ENCODE results near the gene PIGS. TPM values are rescaled to one million over a fixed set of nuclear protein-coding genes. Genes with fewer than 3 reads are reported as not detected.

Gene PIGS
- total and polyA plus RNA-seq, 9 of the 15 experiments (the other 6 are each of a cell fraction or from before 2014, with no cell fraction given): 47.5 to 138 (median 57.6) TPM

DNA sequence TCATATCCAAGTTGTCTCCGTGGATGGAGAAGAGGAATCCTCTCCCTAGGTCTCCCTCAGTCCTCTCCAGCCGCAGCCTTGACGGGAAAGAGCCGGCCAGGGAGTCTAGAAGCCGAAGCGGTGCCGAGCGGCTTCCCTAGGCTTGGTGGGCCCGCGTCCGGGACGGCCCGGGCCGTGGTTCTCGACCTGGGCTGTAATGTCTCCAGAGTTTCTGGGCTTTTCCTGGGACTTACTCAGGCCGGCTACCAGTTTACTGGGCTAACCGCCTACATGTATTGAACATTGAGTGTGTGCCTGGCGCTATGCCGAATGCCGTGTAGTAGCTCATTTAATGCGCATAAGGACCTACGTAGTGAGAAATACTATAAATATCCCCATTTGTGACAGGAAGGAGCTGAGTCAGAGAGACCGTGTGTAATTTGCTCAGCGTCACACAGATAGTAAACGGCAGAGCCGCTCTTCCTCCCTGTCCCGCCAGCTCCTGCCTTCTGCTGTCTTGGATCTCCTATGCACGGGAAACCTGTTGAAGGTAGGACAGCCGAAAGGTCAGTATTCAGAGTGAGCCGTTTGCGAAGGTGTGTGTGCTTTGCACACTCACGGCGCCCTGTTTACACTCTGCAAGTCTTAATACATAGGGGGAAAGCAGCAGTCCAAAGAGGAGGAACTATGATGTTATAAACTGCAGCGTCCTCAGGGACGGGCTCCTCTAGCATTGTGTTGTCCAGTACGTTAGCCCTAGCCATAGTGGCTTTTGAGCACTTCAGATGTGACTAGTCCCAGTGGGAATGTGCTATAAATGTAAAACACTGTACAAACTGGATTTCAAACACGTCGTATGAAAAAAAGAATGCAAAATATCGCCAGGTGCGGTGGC lies 28.2 kb upstream of the PIGS start (continued):
- TF ChIP-seq NCOA4 (IDR thresholded peaks at IDR 0.05; ENCODE audit: partially characterized antibody) (no peak), ZNF175 (CRISPR knock-in tag; IDR thresholded peaks at IDR 0.05; ENCODE audit: low read depth) (no peak), ZNF699 (CRISPR knock-in tag; IDR thresholded peaks at IDR 0.05; ENCODE audit: insufficient replicate concordance) (no peak), MED1 (CRISPR knock-in tag; IDR thresholded peaks at IDR 0.05; ENCODE audit: borderline replicate concordance) (no peak), ZNF384 (IDR thresholded peaks at IDR 0.05; ENCODE audit: low read depth, low read length) (no peak), HNRNPUL1 (IDR thresholded peaks at IDR 0.05; ENCODE audit: low read length) (no peak), HDAC3 (IDR thresholded peaks at IDR 0.05; ENCODE audit: borderline replicate concordance, partially characterized antibody) (no peak), JUND (IDR thresholded peaks at IDR 0.05; ENCODE audit: borderline replicate concordance, low read depth, low read length) (no peak), JUND (tag; IDR thresholded peaks at IDR 0.05; ENCODE audit: borderline replicate concordance, low read depth, low read length) (peak; percentile 70; the same call in 2 of the 3 replicates), JUNB (CRISPR knock-in tag; conservative IDR thresholded peaks at IDR 0.05) (no peak), IRF2 (CRISPR knock-in tag; IDR thresholded peaks at IDR 0.05) (no peak), SP1 (CRISPR knock-in tag; IDR thresholded peaks at IDR 0.05) (peak; percentile 62; the same call in 1 of the 2 replicates), PHF21A (IDR thresholded peaks at IDR 0.05; ENCODE audit: borderline replicate concordance, low read depth) (no peak), SMARCA4 (IDR thresholded peaks at IDR 0.05) (peak; percentile 40), ADNP (tag; IDR thresholded peaks at IDR 0.05) (no peak), NR1H2 (CRISPR knock-in tag; IDR thresholded peaks at IDR 0.05) (no peak)
- TF ChIP-seq, protein P1, sequence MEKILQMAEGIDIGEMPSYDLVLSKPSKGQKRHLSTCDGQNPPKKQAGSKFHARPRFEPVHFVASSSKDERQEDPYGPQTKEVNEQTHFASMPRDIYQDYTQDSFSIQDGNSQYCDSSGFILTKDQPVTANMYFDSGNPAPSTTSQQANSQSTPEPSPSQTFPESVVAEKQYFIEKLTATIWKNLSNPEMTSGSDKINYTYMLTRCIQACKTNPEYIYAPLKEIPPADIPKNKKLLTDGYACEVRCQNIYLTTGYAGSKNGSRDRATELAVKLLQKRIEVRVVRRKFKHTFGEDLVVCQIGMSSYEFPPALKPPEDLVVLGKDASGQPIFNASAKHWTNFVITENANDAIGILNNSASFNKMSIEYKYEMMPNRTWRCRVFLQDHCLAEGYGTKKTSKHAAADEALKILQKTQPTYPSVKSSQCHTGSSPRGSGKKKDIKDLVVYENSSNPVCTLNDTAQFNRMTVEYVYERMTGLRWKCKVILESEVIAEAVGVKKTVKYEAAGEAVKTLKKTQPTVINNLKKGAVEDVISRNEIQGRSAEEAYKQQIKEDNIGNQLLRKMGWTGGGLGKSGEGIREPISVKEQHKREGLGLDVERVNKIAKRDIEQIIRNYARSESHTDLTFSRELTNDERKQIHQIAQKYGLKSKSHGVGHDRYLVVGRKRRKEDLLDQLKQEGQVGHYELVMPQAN (IDR thresholded peaks at IDR 0.05; ENCODE audit: borderline replicate concordance): no peak; the same call in 1 of the 2 replicates
- TF ChIP-seq, protein P2, sequence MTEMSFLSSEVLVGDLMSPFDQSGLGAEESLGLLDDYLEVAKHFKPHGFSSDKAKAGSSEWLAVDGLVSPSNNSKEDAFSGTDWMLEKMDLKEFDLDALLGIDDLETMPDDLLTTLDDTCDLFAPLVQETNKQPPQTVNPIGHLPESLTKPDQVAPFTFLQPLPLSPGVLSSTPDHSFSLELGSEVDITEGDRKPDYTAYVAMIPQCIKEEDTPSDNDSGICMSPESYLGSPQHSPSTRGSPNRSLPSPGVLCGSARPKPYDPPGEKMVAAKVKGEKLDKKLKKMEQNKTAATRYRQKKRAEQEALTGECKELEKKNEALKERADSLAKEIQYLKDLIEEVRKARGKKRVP (CRISPR knock-in tag; IDR thresholded peaks at IDR 0.05): no peak
- TF ChIP-seq, protein P3, sequence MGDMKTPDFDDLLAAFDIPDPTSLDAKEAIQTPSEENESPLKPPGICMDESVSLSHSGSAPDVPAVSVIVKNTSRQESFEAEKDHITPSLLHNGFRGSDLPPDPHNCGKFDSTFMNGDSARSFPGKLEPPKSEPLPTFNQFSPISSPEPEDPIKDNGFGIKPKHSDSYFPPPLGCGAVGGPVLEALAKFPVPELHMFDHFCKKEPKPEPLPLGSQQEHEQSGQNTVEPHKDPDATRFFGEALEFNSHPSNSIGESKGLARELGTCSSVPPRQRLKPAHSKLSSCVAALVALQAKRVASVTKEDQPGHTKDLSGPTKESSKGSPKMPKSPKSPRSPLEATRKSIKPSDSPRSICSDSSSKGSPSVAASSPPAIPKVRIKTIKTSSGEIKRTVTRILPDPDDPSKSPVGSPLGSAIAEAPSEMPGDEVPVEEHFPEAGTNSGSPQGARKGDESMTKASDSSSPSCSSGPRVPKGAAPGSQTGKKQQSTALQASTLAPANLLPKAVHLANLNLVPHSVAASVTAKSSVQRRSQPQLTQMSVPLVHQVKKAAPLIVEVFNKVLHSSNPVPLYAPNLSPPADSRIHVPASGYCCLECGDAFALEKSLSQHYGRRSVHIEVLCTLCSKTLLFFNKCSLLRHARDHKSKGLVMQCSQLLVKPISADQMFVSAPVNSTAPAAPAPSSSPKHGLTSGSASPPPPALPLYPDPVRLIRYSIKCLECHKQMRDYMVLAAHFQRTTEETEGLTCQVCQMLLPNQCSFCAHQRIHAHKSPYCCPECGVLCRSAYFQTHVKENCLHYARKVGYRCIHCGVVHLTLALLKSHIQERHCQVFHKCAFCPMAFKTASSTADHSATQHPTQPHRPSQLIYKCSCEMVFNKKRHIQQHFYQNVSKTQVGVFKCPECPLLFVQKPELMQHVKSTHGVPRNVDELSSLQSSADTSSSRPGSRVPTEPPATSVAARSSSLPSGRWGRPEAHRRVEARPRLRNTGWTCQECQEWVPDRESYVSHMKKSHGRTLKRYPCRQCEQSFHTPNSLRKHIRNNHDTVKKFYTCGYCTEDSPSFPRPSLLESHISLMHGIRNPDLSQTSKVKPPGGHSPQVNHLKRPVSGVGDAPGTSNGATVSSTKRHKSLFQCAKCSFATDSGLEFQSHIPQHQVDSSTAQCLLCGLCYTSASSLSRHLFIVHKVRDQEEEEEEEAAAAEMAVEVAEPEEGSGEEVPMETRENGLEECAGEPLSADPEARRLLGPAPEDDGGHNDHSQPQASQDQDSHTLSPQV (IDR thresholded peaks at IDR 0.05): peak; percentile 79; the same call in 1 of the 2 replicates
